ENCODE results near the gene TEX30. TPM values are rescaled to one million over a fixed set of nuclear protein-coding genes. Genes with fewer than 3 reads are reported as not detected.

TEX30 gene
- total and polyA plus RNA-seq, 2 of the 4 experiments (the other 2 are of a cell fraction): 8.1 to 10.4 TPM

- intact Hi-C loops (cut with micrococcal nuclease): loop anchor here (5.0 kb wide), 2 partner anchors 64 to 119 kb away; no protein-coding TSS in a partner anchor
Observed at GRCh38 chr13:102771298-102772041, 2.1 kb downstream of the TEX30 start.

More at GRCh38 chr13:102771298-102772041, 2.1 kb downstream of the TEX30 start:
- peaks cover 4% of the 10 kb centered on the region; the same call in 1 of the 2 replicates for H3K9me1 ChIP-seq (ENCODE audit: insufficient read depth, low read length)
- no peak overlapping the region for H4K5ac ChIP-seq (ENCODE audit: low read depth, low read length)
- no peak overlapping the region for H2BK5ac ChIP-seq (ENCODE audit: low read depth, low read length, poor library complexity, severe bottlenecking)
- no TSS peak for BruUV-seq (replicated peaks)
- in situ Hi-C loops (cut with MboI; ENCODE audit: low sequenced_read_pairs): no loop called here
- no peak overlapping the region for H2BK120ac ChIP-seq (ENCODE audit: low read depth, low read length)
- no peak overlapping the region for H3K14ac ChIP-seq (replicated peaks; ENCODE audit: low read depth, low read length)
- H3K9ac ChIP-seq (ENCODE audit: low read depth, low read length): no peak overlapping the region
- ATAC-seq (ENCODE audit: low read depth) (no peak), DNase-seq (no peak)
- H3K9me3 ChIP-seq (ENCODE audit: control insufficient read depth, insufficient read depth, low read length): no peaks in the 10 kb centered on the region
- no peaks in the 10 kb centered on the region for H3K27me3 ChIP-seq (ENCODE audit: control insufficient read depth, insufficient read depth, low read length)
- WGBS, 2 experiments (ENCODE audit: extremely low coverage in 2 of 2, insufficient read length in 1 of 2): no CpG with 5 or more reads among the region's 6 CpGs
- POLR2A ChIA-PET (ENCODE audit: unreplicated experiment): no interaction called here
- no peak overlapping the region for H2BK15ac ChIP-seq (ENCODE audit: low read depth, low read length)
- peaks cover 2% of the 10 kb centered on the region; the same call in 1 of the 2 replicates for H3K4me1 ChIP-seq (ENCODE audit: control insufficient read depth, insufficient read depth, low read length)
- H3K4me3 ChIP-seq (ENCODE audit: insufficient read depth, low read depth, low read length): no peak overlapping the region
- H3K23ac ChIP-seq (ENCODE audit: low read depth, low read length): no peak overlapping the region
- H4K91ac ChIP-seq (ENCODE audit: insufficient read depth, low read depth, low read length): no peak overlapping the region
- H2BK20ac ChIP-seq (ENCODE audit: low read depth, low read length): no peak overlapping the region
- H3K4me2 ChIP-seq (ENCODE audit: low read depth, low read length): no peak overlapping the region
- H3K4ac ChIP-seq (ENCODE audit: low read depth, low read length): no peak overlapping the region
- H2AFZ ChIP-seq (replicated peaks; ENCODE audit: low read length, poor library complexity): no peak overlapping the region
- no peak overlapping the region for H2AK9ac ChIP-seq (replicated peaks; ENCODE audit: low read depth, low read length, poor library complexity)
- 0 out of 2 replicates have a peak, but pooled peaks cover 1% of the 10 kb centered on the region for H3K36me3 ChIP-seq (ENCODE audit: control insufficient read depth, insufficient read depth, low read length)
- peaks cover 13 to 26% of the 10 kb centered on the region in 2 experiments for H3K79me1 ChIP-seq (ENCODE audit: low read depth in 1 of 2, low read length in 2 of 2)
- H3K56ac ChIP-seq (ENCODE audit: extremely low read depth, insufficient read depth, low read length): no peak overlapping the region
- TF ChIP-seq NFE2L2 (IDR thresholded peaks at IDR 0.05; ENCODE audit: low read depth, low read length) (no peak), USF2 (IDR thresholded peaks at IDR 0.05; ENCODE audit: low read depth, low read length) (no peak), RAD21 (IDR thresholded peaks at IDR 0.05; ENCODE audit: low read length) (no peak), RFX5 (IDR thresholded peaks at IDR 0.05; ENCODE audit: low read depth, low read length) (no peak)
- no peak overlapping the region for H3K27ac ChIP-seq (ENCODE audit: insufficient read depth, low read length)
- CTCF ChIA-PET: no interaction called here
- no peak overlapping the region for H3K18ac ChIP-seq (ENCODE audit: low read depth, low read length)
- H2AK5ac ChIP-seq (ENCODE audit: low read depth, low read length): no peak overlapping the region
- H4K20me1 ChIP-seq (ENCODE audit: insufficient read depth, low read length): no peaks in the 10 kb centered on the region; the same call in 1 of the 2 replicates
- H4K8ac ChIP-seq (ENCODE audit: low read depth in 2 of 2, low read length in 2 of 2): no peak overlapping the region
- dilution Hi-C loops (cut with HindIII; ENCODE audit: low sequenced_read_pairs, unreplicated experiment): no loop called here
